ENCODE results near the gene CCDC92B.
A peak's percentile ranks its signal among the peaks of the same experiment; 100 is the strongest.
"Not testable (repeated sequence)": the region's sequence is repeated elsewhere in the genome, so short reads cannot be mapped to it uniquely, and the experiment has no call there.

Gene CCDC92B

DNA sequence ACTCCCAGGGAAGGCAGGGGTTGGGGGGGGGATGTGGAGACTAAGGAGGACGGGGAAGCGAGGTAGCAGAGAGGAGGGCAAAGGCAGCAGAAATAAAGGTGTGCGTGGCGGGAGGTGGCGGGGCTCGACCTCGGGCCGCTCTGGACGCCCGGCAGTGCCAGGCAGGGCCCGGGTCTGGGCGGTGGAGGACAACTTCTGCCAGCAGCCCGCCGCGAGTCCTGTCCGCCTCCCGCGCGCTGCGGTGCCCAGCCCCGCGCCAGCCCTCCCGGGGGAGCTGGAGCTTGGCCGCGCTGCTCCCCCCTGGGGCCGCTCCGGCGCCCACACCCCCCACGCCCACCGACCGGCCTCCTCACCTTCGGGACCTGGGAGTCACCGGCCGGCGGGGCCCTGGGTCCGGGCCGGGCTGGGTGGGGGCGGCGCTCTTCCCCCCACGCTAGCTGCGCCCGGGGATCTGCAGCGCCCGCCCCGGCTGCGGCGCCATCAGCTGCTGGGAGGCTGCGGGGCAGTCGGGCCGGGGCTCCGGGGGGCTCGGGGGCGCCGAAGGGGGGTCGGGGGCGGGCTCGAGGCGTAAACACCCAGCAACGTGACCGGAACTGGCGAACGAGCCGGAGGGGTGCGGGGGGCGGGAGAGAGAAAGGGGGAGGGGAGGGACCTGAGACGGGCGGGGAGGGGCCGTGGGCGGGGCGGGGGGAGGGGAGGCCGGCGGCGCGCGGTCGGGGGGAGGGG is at the start of gene CCDC92B:
TSS of gene CCDC92B (minus strand) at position 595 of the 726 bp plus-strand sequence. CDS start 14,507 bp downstream, outside the sequence.
- no peak for DNase-seq

GRCh38 chr17:2798678-2799077 is 49.2 kb upstream of the CCDC92B start:
- no peak for DNase-seq

DNA sequence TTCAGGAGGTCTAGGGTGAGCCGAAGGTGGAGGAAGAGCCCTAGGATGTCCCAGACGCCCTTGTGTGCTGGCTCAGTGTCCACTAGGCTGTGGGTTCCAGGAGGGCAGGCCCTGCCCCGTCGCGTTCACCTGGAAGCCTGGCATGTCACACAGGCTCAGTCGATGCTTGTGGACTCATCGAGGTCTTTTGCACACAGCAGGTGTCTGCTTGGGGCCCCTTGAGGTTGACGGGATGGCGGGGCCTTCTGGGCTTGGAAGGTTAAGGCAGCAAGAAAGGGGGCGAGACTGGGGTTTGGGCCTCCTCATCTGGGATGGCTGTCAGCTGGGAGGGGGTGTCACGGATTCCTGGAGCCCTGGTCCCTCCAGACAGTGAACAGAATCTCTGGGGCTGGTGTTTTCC is 48.7 kb upstream of the CCDC92B start:
- DNase-seq, result no peak

- no peak for DNase-seq
These were observed 48.2 kb upstream of the CCDC92B start for GRCh38 chr17:2797637-2798036.

DNA sequence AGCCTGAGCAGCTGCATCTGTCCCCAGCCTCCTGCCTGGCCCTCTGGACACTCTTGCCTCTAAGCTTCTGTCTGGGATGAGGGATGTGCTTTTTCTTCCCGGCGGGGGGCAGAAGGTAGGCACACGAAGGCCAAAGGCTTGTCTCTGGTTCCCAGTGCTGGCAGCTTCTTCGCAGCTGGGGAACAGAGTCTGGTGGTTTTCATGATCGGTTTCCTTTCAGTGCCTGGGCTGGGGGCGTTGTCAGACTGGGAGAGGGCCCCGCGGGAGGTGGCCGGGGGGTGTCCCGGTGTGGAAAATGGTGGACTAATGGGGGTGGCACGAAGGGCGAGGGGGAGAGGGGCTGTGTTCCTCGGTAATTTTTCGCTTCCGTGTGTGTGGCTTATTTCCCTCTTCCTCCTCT is 47.8 kb upstream of the CCDC92B start:
- peak in 1 of 3 donors; percentile 24 for DNase-seq

DNA sequence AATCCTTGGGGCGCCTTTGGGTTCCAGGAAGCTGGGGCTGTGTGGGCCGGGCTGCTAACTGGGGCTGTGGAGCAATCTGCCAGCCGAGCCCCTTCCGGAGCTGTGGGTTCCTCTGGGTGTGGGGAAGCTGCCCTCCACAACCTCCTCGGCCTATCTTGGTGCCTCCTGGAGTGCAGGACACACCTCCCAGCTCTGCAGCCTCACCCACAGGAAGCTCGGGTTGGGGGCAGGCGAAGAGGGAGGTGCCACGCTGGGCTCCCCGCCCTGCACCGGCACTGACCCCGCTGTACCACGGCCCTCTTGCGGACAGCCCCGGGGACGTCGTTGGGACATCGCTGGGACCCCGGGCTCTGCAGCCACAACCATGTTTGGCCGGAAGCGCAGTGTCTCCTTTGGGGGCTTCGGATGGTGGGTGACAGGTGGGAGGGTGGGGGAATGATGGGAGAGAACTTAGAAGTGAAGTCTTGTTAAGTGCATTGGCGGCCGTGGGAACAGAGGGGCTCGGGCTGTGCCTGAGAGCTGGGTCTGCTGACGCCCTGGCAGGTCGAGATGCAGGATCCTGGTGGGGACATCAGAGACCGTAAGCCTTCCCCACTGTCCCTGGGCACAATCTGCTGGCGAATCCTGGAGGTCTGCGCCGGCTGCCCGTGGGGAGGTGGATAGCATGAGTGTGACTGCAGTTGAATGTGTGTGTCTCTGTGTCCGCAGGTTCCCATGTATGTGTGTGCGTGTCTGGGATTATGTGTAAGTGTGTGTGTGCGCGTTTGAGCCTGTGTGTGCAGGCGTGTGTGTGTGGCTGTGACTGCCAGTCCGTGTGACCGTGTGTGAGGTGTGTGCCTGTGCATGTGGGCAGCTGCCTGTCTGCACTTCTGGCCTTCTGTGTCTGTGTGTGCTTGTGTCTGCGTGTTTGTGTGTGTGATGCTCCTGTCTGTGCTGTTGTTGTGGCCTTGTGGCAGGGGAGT is 47.0 kb upstream of the CCDC92B start, which contains the start of gene RAP1GAP2:
TSS of gene RAP1GAP2 (plus strand) at position 275 of the 962 bp plus-strand sequence. CDS start at position 365, 90 bp downstream.
- DNase-seq, result peak; percentile 87 to 92 (median 92)

- DNase-seq, result no peak
These were observed 46.1 kb upstream of the CCDC92B start for GRCh38 chr17:2795441-2796163.

DNA sequence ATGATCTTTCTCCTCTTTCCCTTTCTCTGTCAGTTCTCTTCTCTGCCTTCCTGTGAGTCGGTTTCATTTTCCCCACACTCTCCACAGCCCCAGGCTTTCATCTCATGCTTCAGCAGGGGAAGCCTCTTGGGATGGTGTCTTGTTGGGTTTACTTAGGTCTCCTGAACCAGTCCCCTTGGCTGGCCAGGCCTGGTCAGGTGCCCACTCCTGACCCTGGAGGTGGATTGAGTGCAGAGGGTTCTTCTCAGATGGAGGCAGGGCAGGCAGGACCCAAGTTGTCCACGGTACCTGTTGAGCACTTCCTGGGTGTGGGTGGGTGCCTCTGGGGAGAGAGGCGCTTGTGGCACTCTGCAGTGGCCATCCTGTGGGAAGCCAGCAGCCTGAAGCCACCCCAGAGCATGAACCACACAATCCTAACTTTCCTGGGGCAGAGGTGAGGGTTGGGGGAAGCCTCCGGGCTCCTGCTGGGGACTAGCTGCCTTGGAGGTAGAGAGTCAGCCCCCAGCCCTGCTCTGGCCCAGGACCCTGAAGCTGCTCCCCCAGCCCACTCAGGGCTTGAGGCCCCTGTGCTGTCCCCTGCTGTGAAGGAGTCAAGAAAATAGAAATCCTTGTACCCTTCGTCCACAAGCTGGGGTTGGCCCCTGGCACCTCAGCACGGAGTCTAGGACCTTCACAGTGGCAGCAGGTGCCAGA is 44.8 kb upstream of the CCDC92B start:
- DNase-seq, result peak; percentile 44 to 53 (median 49)

GRCh38 chr17:2792366-2793169 is 43.1 kb upstream of the CCDC92B start:
- DNase-seq, result peak; percentile 75 to 80 (median 77)

DNA sequence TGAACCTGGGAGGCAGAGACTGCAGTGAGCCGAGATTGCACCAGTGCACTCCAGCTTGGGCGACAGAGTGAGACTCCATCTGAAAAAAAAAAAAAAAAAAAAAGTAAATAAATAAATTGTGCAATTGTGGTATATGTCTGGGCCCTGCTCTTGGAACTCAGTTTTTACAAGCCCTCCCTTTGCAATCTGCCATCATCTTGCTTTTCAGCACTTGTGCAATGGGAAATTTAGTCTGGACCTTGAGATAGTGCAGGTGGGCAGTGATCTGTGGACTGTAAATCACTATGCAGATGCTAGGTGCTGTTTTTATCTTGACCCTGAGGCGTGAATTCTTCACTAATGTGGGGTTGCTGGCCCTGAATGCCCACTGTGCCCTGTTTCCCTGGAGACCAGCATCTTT is 40.2 kb upstream of the CCDC92B start:
- no peak for DNase-seq

DNA sequence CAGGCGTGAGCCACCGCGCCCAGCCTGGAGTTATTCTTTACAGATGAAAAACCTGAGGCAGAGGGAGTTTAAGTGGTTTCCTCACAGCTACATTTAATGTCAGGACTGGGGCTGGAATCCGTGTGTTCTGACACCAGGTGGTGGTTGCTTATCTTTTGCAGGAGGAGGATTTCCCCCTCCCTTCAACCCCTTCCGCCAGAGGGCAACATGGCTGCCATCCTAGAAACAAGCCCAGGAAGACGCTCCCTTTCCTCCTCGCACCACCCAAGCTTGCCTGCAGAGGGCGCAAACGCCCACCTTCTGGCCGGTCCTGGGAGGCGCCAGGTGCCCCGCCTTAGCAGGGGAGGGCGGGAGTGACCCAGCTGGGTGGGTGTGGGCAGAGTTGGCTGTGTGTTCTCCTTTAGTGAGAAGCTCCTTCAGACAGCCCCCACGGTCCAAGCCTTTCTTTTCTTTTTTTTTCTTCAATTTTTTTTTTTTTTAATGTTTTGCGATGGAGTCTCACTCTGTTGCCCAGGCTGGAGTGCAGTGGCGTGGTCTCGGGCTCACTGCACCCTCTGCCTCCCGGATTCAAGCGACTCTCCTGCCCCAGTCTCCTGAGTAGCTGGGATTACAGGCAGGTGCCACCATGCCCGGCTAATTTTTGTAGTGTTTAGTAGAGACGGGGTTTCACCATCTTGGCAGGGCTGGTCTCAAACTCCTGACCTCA is 36.9 kb upstream of the CCDC92B start:
- DNase-seq, result peak; percentile 94 to 95 (median 95)

GRCh38 chr17:2785376-2785775 is 35.9 kb upstream of the CCDC92B start:
- DNase-seq, result not testable (repeated sequence)

DNA sequence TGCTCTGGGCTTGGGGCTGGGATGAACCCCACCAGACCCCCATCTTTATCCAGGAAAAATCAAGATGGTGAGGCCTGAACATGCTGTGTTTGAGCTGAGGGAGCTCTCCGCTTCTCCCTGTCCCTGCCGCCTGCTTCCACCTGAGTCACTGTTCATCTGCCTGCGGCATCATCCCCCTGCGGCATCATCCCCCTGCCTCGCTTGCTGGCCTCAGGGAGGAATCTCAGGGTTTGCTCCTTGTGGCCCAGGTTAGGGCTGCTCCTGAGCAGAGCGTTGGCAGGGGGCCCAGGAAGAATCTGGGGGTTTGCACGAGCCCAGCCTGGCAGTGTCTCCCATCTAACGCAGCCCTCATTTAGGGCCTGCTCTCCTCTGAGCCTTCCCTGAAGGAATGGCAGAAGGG is 35.4 kb upstream of the CCDC92B start:
- DNase-seq, result no peak

- DNase-seq, result no peak
These were observed 34.0 kb upstream of the CCDC92B start for GRCh38 chr17:2783310-2784030.

DNA sequence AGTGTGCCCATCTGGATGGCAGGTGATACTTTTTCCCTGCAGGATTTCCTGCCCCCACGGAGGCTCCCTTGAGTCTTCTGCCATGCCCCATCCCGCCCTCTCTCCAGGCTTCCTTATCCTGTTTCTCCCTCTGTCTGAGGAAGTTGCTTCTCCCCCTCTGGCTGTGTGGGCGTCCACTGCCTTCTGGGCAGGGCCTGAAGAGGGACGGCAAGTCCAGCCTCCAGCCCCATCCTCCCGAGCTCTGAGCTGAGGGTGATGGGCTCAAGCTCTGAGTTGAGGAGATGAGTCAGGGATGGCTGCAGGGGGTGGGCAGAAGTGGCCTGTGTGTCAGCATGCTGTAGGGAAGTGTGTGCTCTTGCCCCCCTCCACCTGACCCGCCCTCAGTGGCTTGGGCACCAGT is 32.6 kb upstream of the CCDC92B start:
- peak; percentile 89 to 93 (median 92) for DNase-seq

GRCh38 chr17:2781598-2781997 is 32.1 kb upstream of the CCDC92B start:
- not testable (repeated sequence) for DNase-seq

DNA sequence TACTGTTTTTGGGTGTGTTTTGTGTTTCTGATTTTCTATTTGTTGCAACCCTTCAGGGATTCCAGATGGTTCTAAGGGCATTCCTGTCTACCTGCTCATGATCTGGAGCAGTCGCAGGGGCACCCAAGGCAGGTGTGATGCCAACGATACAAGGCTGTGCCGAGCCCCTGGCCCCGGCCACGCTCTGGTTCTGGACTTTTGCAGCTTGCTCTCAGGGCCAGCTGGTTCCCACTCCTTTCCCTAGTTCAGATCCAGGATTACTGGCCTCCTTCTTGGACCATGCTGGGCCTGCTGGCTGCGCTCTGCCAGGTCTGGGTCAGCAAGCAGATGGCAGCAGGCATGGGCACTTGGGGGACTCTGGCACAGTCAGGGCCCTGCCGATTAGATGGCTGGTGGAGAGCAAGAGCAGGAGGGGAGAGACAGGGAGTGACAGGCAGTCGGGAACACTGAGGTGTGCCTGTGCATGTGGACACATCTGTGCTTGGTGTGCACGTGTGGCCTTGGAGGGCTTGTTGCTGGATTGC is 31.5 kb upstream of the CCDC92B start:
- no peak for DNase-seq

DNA sequence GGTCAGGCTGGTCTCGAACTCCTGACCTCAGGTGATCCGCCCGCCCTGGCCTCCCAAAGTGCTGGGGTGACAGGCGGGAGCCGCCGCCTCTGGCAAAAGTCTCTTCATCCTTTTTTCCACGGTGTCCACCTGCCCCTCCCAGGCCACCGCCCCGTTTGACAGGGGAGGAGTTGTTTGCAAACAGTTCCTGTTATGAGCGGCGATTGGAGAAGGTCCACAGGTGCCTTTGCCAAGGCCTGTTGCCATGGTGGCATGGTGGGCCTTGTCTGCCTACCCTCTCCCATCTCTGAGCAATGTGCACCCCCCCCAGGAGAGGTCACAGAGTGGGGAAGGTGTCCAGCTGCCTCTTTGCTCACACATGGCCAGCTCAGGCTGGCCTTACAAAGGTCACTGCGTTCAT is 30.8 kb upstream of the CCDC92B start:
- no peak for DNase-seq

DNA sequence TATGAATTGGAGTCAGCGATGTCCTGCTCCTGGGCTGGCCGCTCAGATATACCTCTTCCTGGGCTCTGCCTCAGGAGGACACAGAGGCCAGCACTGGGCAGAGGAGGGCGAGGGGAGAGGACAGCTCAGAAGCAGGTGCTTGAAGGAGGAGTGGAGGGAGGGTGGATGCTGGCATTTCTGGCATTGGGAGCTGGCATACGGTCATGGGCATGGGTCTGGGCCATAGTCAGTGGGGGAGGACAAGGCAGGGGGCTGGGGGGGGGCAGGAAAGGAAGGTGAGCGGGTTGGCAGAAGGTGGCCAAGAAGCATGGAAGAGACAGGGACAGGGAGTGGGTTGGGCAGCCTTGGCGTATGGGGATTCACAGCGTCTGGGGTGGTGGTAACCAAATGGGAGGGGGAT is 30.1 kb upstream of the CCDC92B start:
- no peak for DNase-seq

GRCh38 chr17:2778489-2778888 is 29.0 kb upstream of the CCDC92B start:
- DNase-seq, result no peak
